Chondrocyte (in vitro differentiated cells): ENCODE data around the gene PPP1R16B. TPM values are rescaled to one million over a fixed set of nuclear protein-coding genes. Genes with fewer than 3 reads are reported as not detected.

Source experiments
- DNase-seq: peaks from one replicate; pipeline ENCODE4 v3.0.0; 2021; ENCODE audit warnings: mixed read lengths, low spot score
- H3K27ac Mint-ChIP-seq: one replicate; pipeline ENCODE4 v1.8.0; 2021; ENCODE audit warnings: mild to moderate bottlenecking, moderate library complexity, mixed read lengths; ENCODE audit not compliant: unreplicated experiment
- H3K27me3 Mint-ChIP-seq: 2 replicates; pipeline ENCODE4 v1.8.0; 2021; ENCODE audit warnings: low read depth, mixed read lengths
- H3K36me3 Mint-ChIP-seq: 2 replicates; pipeline ENCODE4 v1.8.0; 2021; ENCODE audit warnings: low read depth, mixed read lengths
- H3K4me1 Mint-ChIP-seq: 2 replicates; pipeline ENCODE4 v1.8.0; 2021; ENCODE audit warnings: low read depth, mild to moderate bottlenecking, mixed read lengths
- H3K4me3 Mint-ChIP-seq: one replicate; pipeline ENCODE4 v1.8.0; 2021; ENCODE audit warnings: mild to moderate bottlenecking, moderate library complexity, mixed read lengths; ENCODE audit not compliant: unreplicated experiment
- H3K9me3 Mint-ChIP-seq: 2 replicates; pipeline ENCODE4 v1.8.0; 2021; ENCODE audit warnings: low read depth, mixed read lengths
- total RNA-seq: library from RNA; stranded (reverse); gene quantifications from 3 replicates; pipeline ENCODE4 v1.2.1, GENCODE V29; 2021
- TF ChIP-seq, protein P1 (sequence below): fragments of 200-600 bp; sonication (generic); IDR thresholded peaks from 2 replicates; pipeline ENCODE4 v1.5.0; 2021; ENCODE audit warnings: antibody characterized with exemption, mild to moderate bottlenecking, moderate library complexity

Gene PPP1R16B
- total RNA-seq, 1 donor from 2014 or later, result not detected

GRCh38 chr20:38763616-38764015 lies 41.9 kb upstream of the PPP1R16B start:
- Mint-ChIP-seq H3K4me1 (peaks cover 30% of the 10 kb centered on the region), H3K4me3 (no peak overlapping the region), H3K27ac (no peak overlapping the region), H3K27me3 (no peaks in the 10 kb centered on the region), H3K9me3 (no peaks in the 10 kb centered on the region), H3K36me3 (peaks cover 40% of the 10 kb centered on the region)
- TF ChIP-seq, protein P1, sequence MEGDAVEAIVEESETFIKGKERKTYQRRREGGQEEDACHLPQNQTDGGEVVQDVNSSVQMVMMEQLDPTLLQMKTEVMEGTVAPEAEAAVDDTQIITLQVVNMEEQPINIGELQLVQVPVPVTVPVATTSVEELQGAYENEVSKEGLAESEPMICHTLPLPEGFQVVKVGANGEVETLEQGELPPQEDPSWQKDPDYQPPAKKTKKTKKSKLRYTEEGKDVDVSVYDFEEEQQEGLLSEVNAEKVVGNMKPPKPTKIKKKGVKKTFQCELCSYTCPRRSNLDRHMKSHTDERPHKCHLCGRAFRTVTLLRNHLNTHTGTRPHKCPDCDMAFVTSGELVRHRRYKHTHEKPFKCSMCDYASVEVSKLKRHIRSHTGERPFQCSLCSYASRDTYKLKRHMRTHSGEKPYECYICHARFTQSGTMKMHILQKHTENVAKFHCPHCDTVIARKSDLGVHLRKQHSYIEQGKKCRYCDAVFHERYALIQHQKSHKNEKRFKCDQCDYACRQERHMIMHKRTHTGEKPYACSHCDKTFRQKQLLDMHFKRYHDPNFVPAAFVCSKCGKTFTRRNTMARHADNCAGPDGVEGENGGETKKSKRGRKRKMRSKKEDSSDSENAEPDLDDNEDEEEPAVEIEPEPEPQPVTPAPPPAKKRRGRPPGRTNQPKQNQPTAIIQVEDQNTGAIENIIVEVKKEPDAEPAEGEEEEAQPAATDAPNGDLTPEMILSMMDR, result no peak
- no peak for DNase-seq

DNA sequence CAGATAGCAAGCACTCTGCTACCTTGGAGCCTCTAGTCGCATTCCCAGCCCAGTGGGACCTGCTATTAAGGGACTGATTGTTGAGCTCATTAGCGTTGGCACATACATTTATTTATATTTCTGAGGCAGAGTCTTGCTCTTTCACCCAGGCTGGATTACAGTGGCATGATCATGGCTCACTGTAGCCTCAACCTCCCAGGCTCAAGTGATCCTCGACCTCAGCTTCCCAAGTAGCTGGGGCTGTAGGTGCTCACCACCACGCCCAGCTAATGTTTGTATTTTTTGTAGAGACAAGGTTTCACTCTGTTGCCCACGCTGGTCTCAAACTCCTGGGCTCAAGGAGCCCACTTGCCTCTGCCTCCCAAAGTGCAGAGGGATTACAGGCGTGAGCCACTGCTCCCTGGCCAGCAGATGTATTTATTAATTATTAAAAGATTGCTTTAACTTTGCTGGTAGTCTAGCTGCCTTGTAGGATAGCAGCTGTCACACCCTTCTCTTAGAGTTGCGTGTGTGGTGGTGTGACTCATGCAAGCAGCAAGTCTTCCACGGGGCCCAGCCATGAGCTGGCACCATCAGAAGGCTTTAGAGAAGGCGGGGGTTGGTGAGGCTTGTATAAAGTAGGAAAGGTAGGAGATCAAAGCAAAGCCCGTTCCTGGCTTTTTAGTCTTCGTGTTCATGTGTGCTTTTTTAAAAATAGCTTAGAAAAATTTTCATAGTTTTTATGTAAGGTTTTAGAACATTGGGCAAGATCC lies 40.8 kb upstream of the PPP1R16B start:
- DNase-seq, result no peak
- Mint-ChIP-seq H3K9me3 (no peaks in the 10 kb centered on the region), H3K27me3 (no peaks in the 10 kb centered on the region), H3K4me1 (peaks cover 30% of the 10 kb centered on the region), H3K27ac (peak overlapping the region; percentile 91), H3K4me3 (no peak overlapping the region), H3K36me3 (peaks cover 43% of the 10 kb centered on the region)
- TF ChIP-seq, protein P1, result no peak

- DNase-seq, result no peak
- Mint-ChIP-seq H3K4me1 (peaks cover 30% of the 10 kb centered on the region), H3K27me3 (no peaks in the 10 kb centered on the region), H3K9me3 (no peaks in the 10 kb centered on the region), H3K27ac (peak overlapping the region; percentile 91), H3K36me3 (peaks cover 34% of the 10 kb centered on the region), H3K4me3 (peak overlapping the region; percentile 30)
- TF ChIP-seq, protein P1, result no peak
These were observed 39.4 kb upstream of the PPP1R16B start for GRCh38 chr20:38766071-38766470.

DNA sequence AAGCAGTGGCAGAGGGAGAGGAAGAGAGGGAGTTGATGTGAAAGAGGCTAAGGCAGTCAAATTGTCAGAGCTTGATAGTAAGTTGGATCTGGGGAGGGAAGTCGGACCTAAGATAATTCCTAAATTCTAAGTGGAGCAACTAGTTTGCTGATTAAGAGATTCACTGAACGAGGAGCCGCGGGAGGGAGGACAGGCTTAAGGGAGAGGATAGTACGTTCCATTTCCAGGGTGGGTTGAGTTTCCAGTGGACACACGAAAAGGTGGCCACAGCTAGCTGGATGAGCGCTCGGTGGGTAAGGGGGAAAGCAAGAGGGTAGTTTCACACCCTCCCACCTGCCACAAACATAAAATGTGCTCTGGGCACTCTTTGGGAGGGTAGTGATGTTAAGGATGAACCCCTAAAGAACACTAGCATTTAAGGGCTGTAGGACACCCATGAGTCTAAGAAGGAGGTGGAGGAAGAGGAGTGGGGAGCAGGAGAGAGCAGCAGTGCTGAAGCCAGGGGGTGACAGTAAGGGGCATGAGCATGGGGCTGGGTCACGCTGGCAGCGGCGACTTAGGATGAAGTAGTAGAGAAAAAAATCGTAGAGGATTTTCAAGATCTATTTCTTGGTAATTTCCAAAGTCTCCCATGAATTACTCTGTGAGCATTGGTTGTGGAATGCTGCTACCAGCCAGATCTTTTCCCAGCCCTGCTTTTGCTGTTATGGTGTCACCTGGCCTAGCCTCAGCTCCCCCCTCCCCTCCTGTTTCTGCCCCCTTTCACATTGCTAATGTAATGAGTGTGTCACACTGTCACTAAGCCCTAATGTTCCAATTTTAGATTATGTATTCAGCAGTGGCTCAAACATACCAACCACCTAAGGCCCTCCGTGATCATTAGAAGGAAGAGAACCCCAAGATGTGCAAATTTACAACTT lies 35.9 kb upstream of the PPP1R16B start:
- TF ChIP-seq, protein P1, result no peak
- no peak for DNase-seq
- Mint-ChIP-seq H3K9me3 (peaks cover 10% of the 10 kb centered on the region), H3K36me3 (peaks cover 48% of the 10 kb centered on the region), H3K4me1 (peaks cover 22% of the 10 kb centered on the region), H3K27ac (no peak overlapping the region), H3K27me3 (no peaks in the 10 kb centered on the region), H3K4me3 (no peak overlapping the region)

DNA sequence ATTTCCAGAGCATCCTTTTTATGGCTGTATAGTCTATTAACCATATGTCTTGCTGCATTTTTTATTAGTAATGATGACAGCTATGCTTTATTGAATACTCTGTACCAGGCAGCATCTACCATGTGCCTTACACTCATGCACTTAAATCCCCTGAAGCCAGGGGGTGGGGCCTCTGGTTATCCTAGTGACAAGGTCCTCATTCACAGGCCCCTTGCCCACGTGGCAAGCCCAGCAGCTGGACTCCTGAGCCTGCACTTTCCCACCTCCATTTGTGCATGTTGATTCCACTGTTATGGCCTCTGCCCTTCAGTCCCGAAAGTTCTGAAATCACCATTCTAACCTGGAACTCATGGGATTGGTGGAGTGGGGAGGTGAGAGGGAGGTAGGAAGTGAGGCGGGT lies 35.0 kb upstream of the PPP1R16B start:
- peaks cover 10% of the 10 kb centered on the region for H3K9me3 Mint-ChIP-seq
- no peak overlapping the region for H3K4me3 Mint-ChIP-seq
- H3K27me3 Mint-ChIP-seq, result no peaks in the 10 kb centered on the region
- H3K27ac Mint-ChIP-seq, result no peak overlapping the region
- H3K36me3 Mint-ChIP-seq, result peaks cover 50% of the 10 kb centered on the region
- DNase-seq, result no peak
- TF ChIP-seq, protein P1, result no peak
- H3K4me1 Mint-ChIP-seq, result peaks cover 13% of the 10 kb centered on the region
